Natural killer cell treated with Interleukin-12 subunit alpha and Interleukin-12 subunit beta and Interleukin-15 and Interleukin-18, amount 100 ng/mL, for 72 hours (primary cell): ENCODE measurements around the gene GSTM2. TPM values are rescaled to one million over a fixed set of nuclear protein-coding genes. Genes with fewer than 3 reads are reported as not detected.

ENCODE experiments used
- ATAC-seq, 2 donors: fragments of 150-1000 bp; cut with Tn5 transposase in 1 of 2; sonication (Bioruptor Pico), chemical (Tn5 transposase) in 1 of 2; 2 replicates each; pipeline ENCODE4 v1.10.0; 2021
- DNase-seq: peaks from one replicate; pipeline ENCODE4 v3.0.0; 2022; ENCODE audit warnings: low spot score
- H3K27ac Mint-ChIP-seq, 2 donors: 1 replicate in 1 of 2; 2 replicates in 1 of 2; pipeline ENCODE4 v1.8.0; 2022; ENCODE audit warnings: mixed read lengths in 2 of 2, mild to moderate bottlenecking in 1 of 2, moderate library complexity in 1 of 2
- H3K27me3 Mint-ChIP-seq, 2 donors: 1 replicate in 1 of 2; 2 replicates in 1 of 2; pipeline ENCODE4 v1.8.0; 2022; ENCODE audit warnings: mixed read lengths in 2 of 2
- H3K36me3 Mint-ChIP-seq: one replicate; pipeline ENCODE4 v1.8.0; 2022; ENCODE audit warnings: mixed read lengths
- H3K4me1 Mint-ChIP-seq, 2 donors: 1 replicate in 1 of 2; 2 replicates in 1 of 2; pipeline ENCODE4 v1.8.0; 2022; ENCODE audit warnings: low read depth in 2 of 2, mixed read lengths in 2 of 2, mild to moderate bottlenecking in 1 of 2
- H3K4me3 Mint-ChIP-seq: one replicate; pipeline ENCODE4 v1.8.0; 2022; ENCODE audit warnings: mixed read lengths
- H3K9me3 Mint-ChIP-seq: 2 replicates; pipeline ENCODE4 v1.8.0; 2022; ENCODE audit warnings: mixed read lengths
- total RNA-seq, 2 donors: library from RNA; stranded (reverse); gene quantifications; one replicate each; pipeline ENCODE4 v1.2.3, GENCODE V29; 2022

The GSTM2 gene
- total RNA-seq, 2 donors from 2014 or later, result 3.6 to 10.8 TPM

DNA sequence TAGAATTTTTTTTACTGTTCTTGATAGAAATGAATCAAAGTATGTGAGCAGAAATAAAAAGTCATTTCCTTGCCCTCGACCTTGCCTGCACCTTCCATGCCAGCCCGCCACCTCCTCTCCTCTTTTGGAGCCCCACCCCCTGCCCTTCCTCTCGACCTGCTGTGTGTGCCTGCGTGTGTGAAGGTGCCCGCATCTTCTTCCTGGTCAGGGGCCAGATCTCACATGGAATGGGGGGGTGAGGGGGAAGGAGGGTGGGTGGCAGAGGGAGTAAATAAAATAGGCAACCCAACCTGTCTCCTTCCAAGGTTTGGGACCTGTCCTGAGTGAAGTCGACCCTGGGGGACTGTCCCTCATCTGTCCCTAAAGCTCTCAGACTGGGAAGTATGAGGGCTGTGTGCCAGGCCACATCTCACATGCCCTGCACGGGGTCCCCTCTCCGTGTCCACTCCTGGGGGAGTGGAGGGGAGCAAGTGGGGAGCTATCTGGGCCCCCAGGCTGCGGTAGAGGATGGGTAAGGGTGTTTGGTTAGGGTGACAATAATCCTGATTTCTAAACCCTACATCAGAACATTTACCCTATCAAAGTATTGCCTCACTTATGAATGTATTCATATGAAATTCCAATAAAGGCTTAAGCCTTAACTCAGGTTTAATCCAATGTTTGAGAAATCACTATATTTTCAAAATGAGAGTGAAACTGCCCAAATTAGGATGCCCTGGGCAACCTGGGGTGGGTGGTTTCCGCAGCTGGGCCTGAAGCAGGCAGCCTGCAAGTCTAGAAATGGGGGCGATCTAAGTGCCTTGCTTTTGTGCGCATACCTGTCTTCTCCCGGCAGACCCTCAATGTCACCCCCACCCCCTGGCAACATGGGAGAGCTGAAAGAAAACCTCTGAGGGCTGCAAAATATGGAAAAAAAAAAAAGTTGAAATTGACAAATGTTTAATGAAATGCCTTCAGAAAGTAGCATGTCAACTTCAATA lies 32.8 kb upstream of the GSTM2 start:
- no peak overlapping the region for H3K4me3 Mint-ChIP-seq
- peaks cover 1 to 2% of the 10 kb centered on the region in 2 donors for H3K4me1 Mint-ChIP-seq
- ATAC-seq, result no peak
- H3K36me3 Mint-ChIP-seq, result no peaks in the 10 kb centered on the region
- H3K27me3 Mint-ChIP-seq, result peaks cover 5% of the 10 kb centered on the region in 2 donors
- DNase-seq, result no peak
- H3K9me3 Mint-ChIP-seq, result no peaks in the 10 kb centered on the region
- no peak overlapping the region for H3K27ac Mint-ChIP-seq

DNA sequence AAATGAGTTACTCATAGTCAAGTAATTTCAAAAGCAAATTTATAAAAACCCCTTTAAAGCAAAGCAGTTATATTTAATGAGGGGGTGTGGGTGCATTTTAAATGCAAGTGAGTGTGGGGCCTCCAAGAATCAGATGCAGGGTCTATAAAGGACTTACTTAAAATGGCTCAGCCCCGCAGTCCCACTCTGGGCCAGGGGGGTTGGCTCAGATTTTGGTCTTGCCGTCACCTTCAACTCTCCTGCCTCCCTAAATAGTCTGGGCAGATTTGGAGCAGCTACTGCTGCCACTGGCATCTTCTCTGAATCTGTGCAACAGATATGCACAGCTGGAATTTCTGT lies 32.0 kb upstream of the GSTM2 start:
- DNase-seq (no peak), ATAC-seq (no peak)
- Mint-ChIP-seq H3K27me3 (peaks cover 5 to 6% of the 10 kb centered on the region in 2 donors), H3K27ac (no peak overlapping the region), H3K9me3 (no peaks in the 10 kb centered on the region), H3K4me3 (no peak overlapping the region), H3K4me1 (peaks cover 4 to 5% of the 10 kb centered on the region in 2 donors), H3K36me3 (no peaks in the 10 kb centered on the region)

DNA sequence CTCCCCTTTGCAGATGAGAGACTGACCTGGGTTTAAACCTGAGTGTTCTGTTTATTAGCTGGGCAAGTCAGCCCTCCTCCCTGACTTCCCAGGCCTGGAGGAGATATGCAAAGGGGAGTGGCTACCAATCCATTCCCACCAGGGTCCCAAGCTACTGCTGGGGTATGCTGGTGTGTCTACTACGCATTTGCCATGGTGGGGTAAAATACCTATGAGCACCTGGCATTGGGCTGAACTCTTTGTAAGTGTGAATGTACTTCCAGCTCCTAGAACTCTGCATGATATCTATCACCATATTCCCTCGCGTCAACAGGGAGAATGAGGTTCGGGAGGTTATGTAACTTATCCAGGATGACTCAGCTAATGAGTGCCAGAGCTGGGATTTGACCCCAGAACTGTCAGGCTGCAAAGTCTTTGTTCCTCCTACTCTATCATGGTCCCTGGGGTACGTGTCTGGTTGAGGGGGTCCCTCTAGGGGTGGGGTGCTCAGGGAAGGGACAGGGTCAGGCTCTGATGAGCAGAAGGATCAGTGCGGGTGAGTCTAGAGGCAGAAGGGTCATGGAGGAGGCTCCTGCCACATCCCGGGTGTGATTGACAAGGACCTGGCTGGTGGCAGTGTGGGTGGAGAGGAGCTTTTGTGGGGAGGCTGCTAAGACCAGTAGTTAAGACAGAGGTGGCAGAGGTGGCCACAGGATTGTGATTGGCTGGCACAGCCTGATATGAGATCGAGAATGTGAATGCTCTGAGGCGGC lies 31.5 kb upstream of the GSTM2 start:
- no peak for DNase-seq

GRCh38 chr1:109637446-109637845 lies 30.4 kb upstream of the GSTM2 start:
- Mint-ChIP-seq H3K27ac (no peak overlapping the region), H3K4me1 (peaks cover 4 to 5% of the 10 kb centered on the region in 2 donors), H3K27me3 (peaks cover 5 to 6% of the 10 kb centered on the region in 2 donors), H3K9me3 (no peaks in the 10 kb centered on the region), H3K36me3 (no peaks in the 10 kb centered on the region), H3K4me3 (no peak overlapping the region)
- no peak for ATAC-seq
- DNase-seq, result no peak

More for the DNA sequence above, 31.5 kb upstream of the GSTM2 start:
- Mint-ChIP-seq H3K9me3 (no peaks in the 10 kb centered on the region), H3K4me1 (peaks cover 4 to 5% of the 10 kb centered on the region in 2 donors), H3K36me3 (no peaks in the 10 kb centered on the region), H3K27me3 (peaks cover 5 to 6% of the 10 kb centered on the region in 2 donors), H3K27ac (no peak overlapping the region), H3K4me3 (no peak overlapping the region)
- ATAC-seq, result peak in 1 of 2 donors; percentile 20

- no peak for DNase-seq
- no peak overlapping the region for H3K27ac Mint-ChIP-seq
- no peak overlapping the region for H3K4me3 Mint-ChIP-seq
- H3K9me3 Mint-ChIP-seq, result no peaks in the 10 kb centered on the region
- ATAC-seq, result no peak
- no peaks in the 10 kb centered on the region for H3K36me3 Mint-ChIP-seq
- peaks cover 4 to 5% of the 10 kb centered on the region in 2 donors for H3K4me1 Mint-ChIP-seq
- H3K27me3 Mint-ChIP-seq, result peaks cover 5 to 6% of the 10 kb centered on the region in 2 donors
Observed at GRCh38 chr1:109639063-109639840, 28.6 kb upstream of the GSTM2 start.

DNA sequence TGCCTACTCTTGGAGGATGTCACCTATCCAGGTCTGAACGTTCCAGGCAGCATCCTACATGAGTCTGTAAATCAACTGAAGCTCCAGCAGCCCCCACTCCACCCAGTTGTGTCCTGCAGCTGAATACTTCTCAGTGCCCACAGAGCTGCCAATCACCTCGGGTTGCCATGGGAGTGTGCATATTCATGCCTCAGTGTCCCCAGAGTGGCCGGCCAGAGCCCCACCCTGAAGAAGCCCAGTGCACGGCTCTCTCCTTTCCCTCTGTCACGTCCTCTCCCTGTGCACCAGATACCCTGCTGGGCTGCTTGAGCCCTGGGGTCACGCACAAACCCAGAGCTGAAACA lies 28.0 kb upstream of the GSTM2 start:
- no peaks in the 10 kb centered on the region for H3K36me3 Mint-ChIP-seq
- no peak overlapping the region for H3K27ac Mint-ChIP-seq
- H3K9me3 Mint-ChIP-seq, result no peaks in the 10 kb centered on the region

GRCh38 chr1:109640285-109640865 lies 27.5 kb upstream of the GSTM2 start:
- Mint-ChIP-seq H3K27me3 (peaks cover 5 to 6% of the 10 kb centered on the region in 2 donors), H3K27ac (no peak overlapping the region), H3K36me3 (no peaks in the 10 kb centered on the region), H3K4me3 (no peak overlapping the region), H3K4me1 (peaks cover 4 to 5% of the 10 kb centered on the region in 2 donors), H3K9me3 (no peaks in the 10 kb centered on the region)
- DNase-seq (peak; percentile 81), ATAC-seq (peak; percentile 81 to 82)

More for the DNA sequence above, 28.0 kb upstream of the GSTM2 start:
- DNase-seq, result no peak
- Mint-ChIP-seq H3K4me3 (no peak overlapping the region), H3K27me3 (peaks cover 5 to 6% of the 10 kb centered on the region in 2 donors), H3K4me1 (peaks cover 4 to 5% of the 10 kb centered on the region in 2 donors)
- no peak for ATAC-seq

DNA sequence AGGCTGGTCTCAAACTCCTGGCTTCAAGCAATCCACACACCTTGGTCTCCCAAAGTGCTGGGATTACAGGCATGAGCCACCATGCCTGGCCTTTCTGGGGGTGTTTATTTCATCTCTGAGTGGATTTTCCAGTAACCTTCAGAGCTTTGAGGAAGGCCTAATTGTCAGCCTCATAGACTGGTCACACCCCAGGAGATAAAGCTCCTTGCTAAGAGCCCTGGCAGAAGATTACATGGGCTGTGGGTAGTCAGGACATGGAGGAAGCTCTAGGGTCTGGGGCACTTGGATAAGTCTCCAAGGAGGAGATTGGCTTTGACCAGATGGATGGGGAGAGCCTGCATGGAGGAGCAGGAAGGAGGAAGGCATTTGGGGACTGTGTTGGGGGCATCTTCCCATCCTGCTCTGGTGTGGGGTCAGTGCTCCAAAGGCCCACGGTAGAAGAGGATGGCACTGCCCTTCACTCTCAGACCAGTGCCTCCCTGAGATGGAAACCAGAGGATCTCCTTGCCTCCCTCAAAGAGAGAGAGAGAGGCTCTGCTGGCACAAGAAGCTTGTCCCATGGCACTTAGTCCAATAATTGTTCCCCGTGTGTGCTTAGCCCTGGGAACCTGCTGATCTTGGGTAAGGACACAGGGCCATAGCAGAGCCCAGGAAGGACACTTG lies 26.6 kb upstream of the GSTM2 start:
- no peaks in the 10 kb centered on the region for H3K36me3 Mint-ChIP-seq
- ATAC-seq (no peak), DNase-seq (no peak)
- H3K4me3 Mint-ChIP-seq, result no peak overlapping the region
- peaks cover 4 to 5% of the 10 kb centered on the region in 2 donors for H3K4me1 Mint-ChIP-seq
- no peak overlapping the region for H3K27ac Mint-ChIP-seq
- H3K27me3 Mint-ChIP-seq, result peaks cover 5 to 6% of the 10 kb centered on the region in 2 donors
- H3K9me3 Mint-ChIP-seq, result no peaks in the 10 kb centered on the region

DNA sequence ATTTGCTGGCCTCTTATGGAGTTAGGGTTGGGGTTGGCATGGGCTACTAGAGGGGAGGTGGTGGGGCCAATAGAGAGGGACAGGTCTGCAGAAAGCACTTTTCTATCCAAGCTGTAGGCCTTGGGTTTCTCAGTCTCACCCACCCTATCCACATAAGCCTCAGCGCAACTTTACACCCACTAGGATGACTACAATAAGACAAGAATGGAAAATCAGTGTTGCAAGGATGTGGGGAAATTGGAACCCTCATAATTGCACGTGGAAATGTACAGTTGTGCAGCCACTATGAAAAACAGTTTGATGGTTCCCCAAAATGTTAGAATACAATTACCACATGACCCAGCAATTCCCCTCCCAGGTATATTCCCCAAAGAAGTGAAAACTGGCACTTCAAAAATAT lies 26.0 kb upstream of the GSTM2 start:
- no peak for DNase-seq
- Mint-ChIP-seq H3K4me1 (peaks cover 4 to 5% of the 10 kb centered on the region in 2 donors), H3K4me3 (no peak overlapping the region), H3K9me3 (no peaks in the 10 kb centered on the region), H3K27me3 (peaks cover 5 to 6% of the 10 kb centered on the region in 2 donors), H3K36me3 (no peaks in the 10 kb centered on the region), H3K27ac (no peak overlapping the region)
- ATAC-seq, result no peak

DNA sequence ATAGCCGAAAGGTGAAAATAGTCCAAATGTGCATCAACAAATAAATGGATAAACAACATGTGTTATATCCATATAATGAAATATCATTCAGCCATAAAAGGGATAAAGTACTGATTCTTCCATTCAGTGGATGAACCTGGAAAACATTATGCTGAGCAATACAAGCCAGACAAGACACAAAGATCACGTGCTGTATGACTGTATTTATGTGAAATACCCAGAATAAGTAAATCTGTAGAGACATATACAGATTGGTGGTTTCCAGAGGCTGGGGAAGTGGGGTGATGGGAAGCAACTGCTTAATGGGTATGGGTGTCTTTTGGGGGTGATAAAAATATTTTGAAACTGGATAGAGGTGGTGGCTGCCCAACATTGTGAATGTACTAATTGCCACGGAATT lies 25.2 kb upstream of the GSTM2 start:
- Mint-ChIP-seq H3K27ac (no peak overlapping the region), H3K4me3 (no peak overlapping the region), H3K4me1 (peaks cover 4 to 5% of the 10 kb centered on the region in 2 donors), H3K27me3 (peaks cover 0 to 6% of the 10 kb centered on the region in 2 donors), H3K9me3 (no peaks in the 10 kb centered on the region), H3K36me3 (no peaks in the 10 kb centered on the region)
- ATAC-seq, result no peak
- no peak for DNase-seq

- peak; percentile 90 for DNase-seq
- H3K4me3 Mint-ChIP-seq, result no peak overlapping the region
Observed at GRCh38 chr1:109643385-109644230, 24.2 kb upstream of the GSTM2 start.

GRCh38 chr1:109644670-109645069 lies 23.2 kb upstream of the GSTM2 start:
- H3K36me3 Mint-ChIP-seq, result no peaks in the 10 kb centered on the region
- no peak overlapping the region for H3K4me3 Mint-ChIP-seq
- ATAC-seq, result no peak
- no peaks in the 10 kb centered on the region for H3K9me3 Mint-ChIP-seq
- DNase-seq, result no peak
- H3K4me1 Mint-ChIP-seq, result peaks cover 4 to 5% of the 10 kb centered on the region in 2 donors
- H3K27me3 Mint-ChIP-seq, result peaks cover 0 to 6% of the 10 kb centered on the region in 2 donors
- no peak overlapping the region for H3K27ac Mint-ChIP-seq

More at GRCh38 chr1:109643385-109644230, 24.2 kb upstream of the GSTM2 start:
- Mint-ChIP-seq H3K27ac (no peak overlapping the region), H3K4me1 (peaks cover 4 to 5% of the 10 kb centered on the region in 2 donors), H3K36me3 (no peaks in the 10 kb centered on the region), H3K9me3 (no peaks in the 10 kb centered on the region), H3K27me3 (peaks cover 0 to 6% of the 10 kb centered on the region in 2 donors)
- peak; percentile 93 for ATAC-seq
